ENCODE measurements around the gene CA5A. TPM values are rescaled to one million over a fixed set of nuclear protein-coding genes. Genes with fewer than 3 reads are reported as not detected.
"Not testable (repeated sequence)": the region's sequence is repeated elsewhere in the genome, so short reads cannot be mapped to it uniquely, and the experiment has no call there.

The CA5A gene
- total RNA-seq, 1 experiment from 2014 or later, result not detected

GRCh38 chr16:87881324-87882200 is 54.8 kb downstream of the CA5A start:
- Mint-ChIP-seq H3K27me3 (ENCODE audit: insufficient read depth, unreplicated experiment) (peaks cover 41% of the 10 kb centered on the region), H3K36me3 (ENCODE audit: insufficient read depth, unreplicated experiment) (no peaks in the 10 kb centered on the region), H3K4me3 (ENCODE audit: unreplicated experiment) (no peak overlapping the region)

GRCh38 chr16:87880117-87880696 is 56.1 kb downstream of the CA5A start:
- ChIA-PET POLR2A (no interaction called here), CTCF (interaction anchor here (1.8 kb wide), 1 partner anchor 101 kb away, joined by 6 read pairs; no protein-coding TSS in a partner anchor)
- H3K27ac Mint-ChIP-seq (ENCODE audit: low read depth, unreplicated experiment), result no peak overlapping the region
- no peak for TF ChIP-seq CTCF (IDR thresholded peaks at IDR 0.05; ENCODE audit: unreplicated experiment)
- no peaks in the 10 kb centered on the region for H3K36me3 Mint-ChIP-seq (ENCODE audit: insufficient read depth, unreplicated experiment)
- no peaks in the 10 kb centered on the region for H3K4me1 Mint-ChIP-seq (ENCODE audit: insufficient read depth, unreplicated experiment)
- no peak overlapping the region for H3K4me3 Mint-ChIP-seq (ENCODE audit: unreplicated experiment)
- BruUV-seq (replicated peaks), result no TSS peak
- H3K27me3 Mint-ChIP-seq (ENCODE audit: insufficient read depth, unreplicated experiment), result peaks cover 31% of the 10 kb centered on the region
- no peak for DNase-seq (ENCODE audit: unreplicated experiment)
- intact Hi-C loops (cut with micrococcal nuclease), result no loop called here
- no peaks in the 10 kb centered on the region for H3K9me3 Mint-ChIP-seq (ENCODE audit: unreplicated experiment)

More at GRCh38 chr16:87881324-87882200, 54.8 kb downstream of the CA5A start:
- intact Hi-C loops (cut with micrococcal nuclease), result no loop called here
- TF ChIP-seq CTCF (IDR thresholded peaks at IDR 0.05; ENCODE audit: unreplicated experiment), result no peak
- H3K9me3 Mint-ChIP-seq (ENCODE audit: unreplicated experiment), result no peaks in the 10 kb centered on the region
- H3K27ac Mint-ChIP-seq (ENCODE audit: low read depth, unreplicated experiment), result no peak overlapping the region
- POLR2A ChIA-PET, result no interaction called here
- H3K4me1 Mint-ChIP-seq (ENCODE audit: insufficient read depth, unreplicated experiment), result no peaks in the 10 kb centered on the region
- no peak for DNase-seq (ENCODE audit: unreplicated experiment)
- CTCF ChIA-PET, result interaction anchor here (1.7 to 1.8 kb wide), 2 partner anchors 10 to 102 kb away, joined by 4 to 6 read pairs; no protein-coding TSS in a partner anchor
- no TSS peak for BruUV-seq (replicated peaks)

GRCh38 chr16:87879411-87880013 is 56.8 kb downstream of the CA5A start:
- POLR2A ChIA-PET; H3K4me3 Mint-ChIP-seq (ENCODE audit: unreplicated experiment); H3K4me1 Mint-ChIP-seq (ENCODE audit: insufficient read depth, unreplicated experiment); DNase-seq (ENCODE audit: unreplicated experiment); BruUV-seq (replicated peaks); CTCF ChIA-PET; H3K36me3 Mint-ChIP-seq (ENCODE audit: insufficient read depth, unreplicated experiment); intact Hi-C loops (cut with micrococcal nuclease); H3K27ac Mint-ChIP-seq (ENCODE audit: low read depth, unreplicated experiment); H3K9me3 Mint-ChIP-seq (ENCODE audit: unreplicated experiment): not testable (repeated sequence)
- peaks cover 31% of the 10 kb centered on the region for H3K27me3 Mint-ChIP-seq (ENCODE audit: insufficient read depth, unreplicated experiment)

GRCh38 chr16:87878704-87879103 is 57.6 kb downstream of the CA5A start:
- H3K27me3 Mint-ChIP-seq (ENCODE audit: insufficient read depth, unreplicated experiment), result peaks cover 31% of the 10 kb centered on the region
- no peaks in the 10 kb centered on the region for H3K9me3 Mint-ChIP-seq (ENCODE audit: unreplicated experiment)
- DNase-seq (ENCODE audit: unreplicated experiment), result no peak
- ChIA-PET POLR2A (no interaction called here), CTCF (interaction anchor here (0.6 kb wide), 1 partner anchor 14 kb away, joined by 3 read pairs; no protein-coding TSS in a partner anchor)
- no peak for TF ChIP-seq CTCF (IDR thresholded peaks at IDR 0.05; ENCODE audit: unreplicated experiment)
- BruUV-seq (replicated peaks), result no TSS peak
- no peaks in the 10 kb centered on the region for H3K4me1 Mint-ChIP-seq (ENCODE audit: insufficient read depth, unreplicated experiment)
- no peaks in the 10 kb centered on the region for H3K36me3 Mint-ChIP-seq (ENCODE audit: insufficient read depth, unreplicated experiment)
- no peak overlapping the region for H3K27ac Mint-ChIP-seq (ENCODE audit: low read depth, unreplicated experiment)
- intact Hi-C loops (cut with micrococcal nuclease), result no loop called here
- no peak overlapping the region for H3K4me3 Mint-ChIP-seq (ENCODE audit: unreplicated experiment)

Data from MCF 10A (cell line).